ENCODE measurements around the gene PLA2G4E. TPM values are rescaled to one million over a fixed set of nuclear protein-coding genes. Genes with fewer than 3 reads are reported as not detected.

Gene PLA2G4E
- total and polyA plus RNA-seq, 2 experiments from 2014 or later = not detected

GRCh38 chr15:42042602-42043400 lies 22.0 kb upstream of the PLA2G4E start (continued):
- TF ChIP-seq ZNF462 (CRISPR knock-in tag; IDR thresholded peaks at IDR 0.05) (no peak), CREB1 (CRISPR knock-in tag; IDR thresholded peaks at IDR 0.05; ENCODE audit: low read depth) (no peak), ZNF114 (CRISPR knock-in tag; IDR thresholded peaks at IDR 0.05) (no peak), JUNB (IDR thresholded peaks at IDR 0.05; ENCODE audit: unreplicated experiment) (no peak), ETS1 (IDR thresholded peaks at IDR 0.05) (no peak)

- peaks cover 1% of the 10 kb centered on the region for H3K27me3 Mint-ChIP-seq (ENCODE audit: insufficient read depth, low read depth, poor library complexity)
- Histone ChIP-seq H3K79me2 (replicated peaks; ENCODE audit: insufficient read depth) (no peaks in the 10 kb centered on the region), H4K20me1 (replicated peaks; ENCODE audit: insufficient read depth) (no peaks in the 10 kb centered on the region), H3F3A (replicated peaks; ENCODE audit: low read depth) (no peaks in the 10 kb centered on the region), H3K4me1 (ENCODE audit: insufficient read depth) (peaks cover 14% of the 10 kb centered on the region), H3K27ac (ENCODE audit: low read depth) (no peak overlapping the region), H3K4me3 (no peak overlapping the region), H3K27me3 (ENCODE audit: insufficient read depth) (no peaks in the 10 kb centered on the region), H3K9me2 (ENCODE audit: insufficient read depth) (no peaks in the 10 kb centered on the region), H3K36me3 (ENCODE audit: insufficient read depth) (no peaks in the 10 kb centered on the region), H2AFZ (no peak overlapping the region), H3K4me2 (no peak overlapping the region)
- no peak overlapping the region for H3K4me3 Mint-ChIP-seq
- DNase-seq (ENCODE audit: low spot score) (no peak), ATAC-seq (no peak)
- peaks cover 16% of the 10 kb centered on the region for H3K4me1 Mint-ChIP-seq
- H3K27ac Mint-ChIP-seq = no peak overlapping the region
- H3K9me3 Mint-ChIP-seq = peaks cover 7% of the 10 kb centered on the region
- H3K36me3 Mint-ChIP-seq (ENCODE audit: low read depth) = no peaks in the 10 kb centered on the region
- TF ChIP-seq EZH2phosphoT487 (IDR thresholded peaks at IDR 0.05; ENCODE audit: unreplicated experiment) = no peak
- TF ChIP-seq NANOG (IDR thresholded peaks at IDR 0.05; ENCODE audit: borderline replicate concordance) = no peak
- TF ChIP-seq STAT1 (IDR thresholded peaks at IDR 0.05; ENCODE audit: unreplicated experiment) = no peak
- no peak for TF ChIP-seq EZH2 (IDR thresholded peaks at IDR 0.05; ENCODE audit: low read depth, unreplicated experiment)
- no peak for TF ChIP-seq CTCF (conservative IDR thresholded peaks at IDR 0.05; ENCODE audit: low read depth in 2 of 2)
- no peak for TF ChIP-seq JUNB (IDR thresholded peaks at IDR 0.05; ENCODE audit: unreplicated experiment)
- no peak for TF ChIP-seq ZNF331 (CRISPR knock-in tag; IDR thresholded peaks at IDR 0.05; ENCODE audit: low read depth)
Measured at GRCh38 chr15:42038401-42038800, 17.6 kb upstream of the PLA2G4E start.
